22Rv1 (cell line): ENCODE results near the gene TIAL1.
"Not testable (repeated sequence)": the region's sequence is repeated elsewhere in the genome, so short reads cannot be mapped to it uniquely, and the experiment has no call there.

Source experiments
- CTCF ChIP-seq: fragments of 450-650 bp; IDR thresholded peaks from 2 replicates; pipeline ENCODE4 v1.5.1; 2017; ENCODE audit warnings: mild to moderate bottlenecking
- ZFX ChIP-seq: fragments of 450-650 bp; IDR thresholded peaks from 2 replicates; pipeline ENCODE4 v1.6.1; 2017; ENCODE audit warnings: antibody characterized with exemption, borderline replicate concordance

GRCh38 chr10:119556081-119556480 is 40.7 kb downstream of the TIAL1 start:
- TF ChIP-seq CTCF, ZFX: not testable (repeated sequence)
